Stimulated activated CD8-positive, alpha-beta memory T cell treated with anti-CD3 and anti-CD28 coated beads, Interleukin-12 subunit alpha, Interleukin-12 subunit beta, amount 100 ng/mL, for 24 hours (primary cell): ENCODE results near the gene A4GNT.
"Not testable (repeated sequence)": the region's sequence is repeated elsewhere in the genome, so short reads cannot be mapped to it uniquely, and the experiment has no call there.

ENCODE experiments used
- DNase-seq: peaks from one replicate; pipeline ENCODE4 v3.0.0-alpha.2; 2020; ENCODE audit errors: extremely low read depth

The A4GNT gene

GRCh38 chr3:138118612-138119422 lies 13.4 kb downstream of the A4GNT start:
- no peak for DNase-seq

DNA sequence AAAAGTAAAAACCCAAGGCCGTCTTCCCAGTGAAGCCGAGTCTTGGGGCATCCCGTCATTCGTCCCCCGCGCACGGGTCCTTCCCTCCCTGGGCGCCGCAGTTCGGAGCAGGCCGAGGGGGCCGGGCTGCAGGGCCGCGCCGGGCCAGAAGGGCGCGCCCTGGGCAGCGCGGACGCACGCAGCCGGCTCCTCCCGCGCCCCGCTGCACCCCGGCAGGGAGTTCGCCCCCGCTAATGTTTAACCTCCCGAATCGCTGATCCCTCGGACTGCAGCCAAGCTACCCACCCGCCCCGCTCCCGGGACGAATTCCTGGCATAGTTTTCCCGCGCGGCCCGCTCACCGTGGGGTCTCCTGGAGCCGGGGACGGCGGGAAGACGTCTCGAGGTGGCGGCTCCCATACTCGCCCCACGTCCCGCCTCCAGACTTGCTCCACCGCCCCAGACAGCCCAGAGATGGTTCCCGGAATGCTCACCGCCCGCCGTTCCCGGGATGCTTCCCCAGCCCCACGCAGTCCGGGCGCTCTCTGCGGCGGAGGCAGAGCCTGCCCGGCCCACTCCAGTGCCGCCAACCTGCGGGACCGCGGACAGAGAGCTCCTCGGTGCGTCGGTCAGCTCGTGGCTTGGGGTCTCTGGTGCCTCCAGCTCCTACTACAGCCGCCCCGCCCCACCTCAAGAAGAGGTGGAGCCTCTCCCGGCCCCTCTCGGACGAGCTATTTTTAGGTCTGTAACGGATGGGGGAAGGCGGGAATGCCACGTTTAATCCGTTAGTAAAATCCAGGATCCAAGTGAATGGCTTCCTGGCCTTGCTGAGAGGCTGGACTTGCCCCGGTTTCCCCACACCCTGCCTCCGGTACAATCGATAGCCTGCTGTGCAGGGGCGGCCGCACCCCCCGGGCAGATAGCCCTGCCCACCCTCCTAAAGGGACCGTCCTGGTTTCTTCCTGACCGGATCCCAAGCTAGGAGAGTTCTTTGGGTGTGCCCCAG lies 16.9 kb downstream of the A4GNT start, which contains the start of gene DZIP1L:
TSS of gene DZIP1L (minus strand) at position 621 of the 984 bp plus-strand sequence. CDS start 11,637 bp downstream, outside the sequence.
- DNase-seq: no peak

- no peak for DNase-seq
These were observed 17.7 kb downstream of the A4GNT start for GRCh38 chr3:138114431-138114918.

- no peak for DNase-seq
These were observed 18.9 kb downstream of the A4GNT start for GRCh38 chr3:138113326-138113725.

DNA sequence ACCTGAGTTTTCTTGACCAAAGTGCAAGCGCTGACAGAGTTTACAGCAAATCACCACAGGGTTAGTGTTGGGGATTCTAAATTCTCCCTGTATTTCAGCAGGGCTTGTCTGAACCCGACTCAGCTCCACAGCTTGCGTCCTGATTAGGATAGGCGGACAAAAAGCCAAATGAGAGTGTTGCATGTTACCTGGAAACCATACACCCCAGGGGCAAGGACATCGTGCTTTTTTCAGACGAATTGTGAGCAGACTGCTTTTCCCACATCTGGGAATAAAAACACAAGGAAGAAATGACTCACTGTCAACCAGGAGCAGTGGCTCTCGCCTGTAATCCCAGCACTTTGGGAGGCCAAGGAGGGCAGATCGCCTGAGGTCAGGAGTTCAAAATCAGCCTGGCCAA lies 19.8 kb downstream of the A4GNT start:
- no peak for DNase-seq

DNA sequence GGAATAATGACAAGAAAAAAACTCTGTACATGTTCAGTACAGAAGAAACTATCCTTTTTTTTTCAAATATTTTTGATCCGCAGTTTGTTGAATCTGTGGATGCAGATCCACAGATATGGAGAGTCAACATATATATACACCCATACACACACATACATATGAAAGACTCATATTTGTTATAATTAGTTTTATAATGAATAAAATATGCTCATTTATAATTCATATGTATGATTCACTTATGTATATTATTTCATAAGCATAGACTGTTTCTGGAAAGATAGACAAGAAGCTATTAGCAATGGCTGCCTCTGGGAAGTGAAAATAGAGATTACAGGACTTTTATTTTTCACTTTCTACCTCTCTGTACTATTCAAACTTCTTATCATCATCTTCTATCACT lies 26.6 kb downstream of the A4GNT start:
- DNase-seq: no peak

GRCh38 chr3:138103466-138103865 lies 28.7 kb downstream of the A4GNT start:
- no peak for DNase-seq

DNA sequence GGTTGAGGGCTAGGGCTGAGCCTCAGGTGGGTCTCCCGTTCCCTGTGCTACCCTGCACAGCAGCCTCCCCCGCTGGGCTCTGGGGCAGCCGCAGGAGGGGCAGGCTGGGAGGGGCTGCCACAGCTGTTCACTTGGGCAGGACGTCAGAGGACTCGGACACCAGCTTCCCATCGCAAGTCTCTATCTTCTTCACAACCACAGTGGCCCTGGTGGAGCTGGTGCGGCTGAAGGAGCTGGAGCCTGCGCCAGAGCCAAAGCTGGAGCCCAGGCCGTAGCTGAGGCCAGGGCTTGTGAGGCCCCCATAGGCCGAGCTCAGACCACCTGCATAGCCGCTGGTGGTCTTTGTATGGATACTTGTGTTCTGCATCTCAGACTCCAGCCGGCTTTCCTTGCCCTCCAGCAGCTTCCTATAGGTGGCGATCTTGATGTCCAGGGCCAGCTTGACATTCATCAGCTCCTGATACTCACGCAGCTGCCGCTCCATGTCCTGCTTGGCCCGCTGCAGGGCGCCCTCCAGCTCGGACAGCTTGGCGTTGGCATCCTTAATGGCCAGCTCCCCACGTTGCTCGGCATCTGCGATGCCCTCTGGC lies 30.7 kb downstream of the A4GNT start:
- DNase-seq: not testable (repeated sequence)

- DNase-seq: no peak
These were observed 32.8 kb downstream of the A4GNT start for GRCh38 chr3:138099417-138099816.

DNA sequence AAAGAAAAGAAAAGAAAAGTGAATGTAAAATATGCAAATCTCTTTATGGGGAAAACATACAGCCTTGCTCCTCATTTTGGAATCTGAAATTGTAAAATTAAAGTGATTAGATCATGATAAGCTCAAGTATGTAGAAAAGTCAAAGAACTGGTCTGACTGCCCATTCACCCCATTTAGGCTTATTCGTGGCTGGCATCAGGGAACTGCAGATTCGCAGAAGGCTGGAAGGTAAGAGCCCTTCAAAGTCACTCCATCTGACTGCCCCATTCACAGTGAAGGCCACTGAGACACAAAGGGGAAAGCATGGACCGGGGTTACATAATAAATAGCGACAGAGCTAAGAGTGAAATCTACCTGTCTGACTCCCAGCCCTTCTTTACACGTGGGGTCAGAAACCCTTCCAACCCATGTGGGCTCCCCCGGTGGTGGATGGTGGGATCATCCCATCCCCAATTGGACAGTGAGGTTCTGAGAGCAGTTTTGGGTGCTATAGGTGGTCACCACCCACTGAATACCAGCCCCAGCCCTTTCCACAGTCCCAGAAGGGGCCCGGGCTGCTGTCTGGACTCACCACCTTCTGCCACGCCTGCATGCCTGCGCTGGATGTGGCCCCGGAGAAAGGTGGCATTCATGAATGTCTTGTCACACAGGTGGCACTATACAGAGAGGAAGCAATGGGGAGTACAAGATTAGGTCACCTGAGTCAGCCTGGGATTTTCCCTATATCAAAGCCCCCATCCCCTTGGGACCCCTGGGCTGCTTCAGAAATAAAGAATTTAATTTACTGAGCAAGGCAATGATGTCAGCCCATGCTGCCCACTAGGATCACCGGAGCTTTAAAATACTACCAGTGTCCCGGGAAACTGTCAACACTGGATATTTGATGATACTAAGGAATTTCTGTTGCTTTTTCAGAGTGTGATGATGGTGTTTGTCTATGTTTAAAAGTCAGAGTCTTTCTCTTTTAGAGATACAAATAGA lies 34.7 kb downstream of the A4GNT start:
- no peak for DNase-seq

DNA sequence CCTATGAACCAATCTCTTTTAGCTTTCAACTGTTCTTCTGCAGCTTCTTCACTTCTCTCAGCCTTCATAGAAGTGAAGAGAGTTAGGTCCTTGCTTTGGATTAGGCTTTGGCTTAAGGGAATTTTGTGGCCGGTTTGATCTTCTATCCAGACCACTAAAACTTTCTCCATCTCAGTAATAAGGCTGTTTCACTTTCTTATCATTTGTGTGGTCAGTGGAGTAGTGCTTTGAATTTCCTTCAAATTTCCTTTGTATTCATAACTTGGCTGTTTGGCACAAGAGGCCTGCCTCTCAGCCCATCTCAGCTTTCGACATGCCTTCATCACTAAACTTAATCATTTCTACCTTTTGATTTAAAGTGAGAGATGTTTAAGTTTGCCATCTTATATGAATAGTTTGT lies 38.5 kb downstream of the A4GNT start:
- DNase-seq: no peak

- no peak for DNase-seq
These were observed 40.2 kb downstream of the A4GNT start for GRCh38 chr3:138092023-138092422.

- DNase-seq: no peak
These were observed 43.1 kb downstream of the A4GNT start for GRCh38 chr3:138089091-138089490.

- DNase-seq: not testable (repeated sequence)
These were observed 46.4 kb downstream of the A4GNT start for GRCh38 chr3:138085745-138086144.

DNA sequence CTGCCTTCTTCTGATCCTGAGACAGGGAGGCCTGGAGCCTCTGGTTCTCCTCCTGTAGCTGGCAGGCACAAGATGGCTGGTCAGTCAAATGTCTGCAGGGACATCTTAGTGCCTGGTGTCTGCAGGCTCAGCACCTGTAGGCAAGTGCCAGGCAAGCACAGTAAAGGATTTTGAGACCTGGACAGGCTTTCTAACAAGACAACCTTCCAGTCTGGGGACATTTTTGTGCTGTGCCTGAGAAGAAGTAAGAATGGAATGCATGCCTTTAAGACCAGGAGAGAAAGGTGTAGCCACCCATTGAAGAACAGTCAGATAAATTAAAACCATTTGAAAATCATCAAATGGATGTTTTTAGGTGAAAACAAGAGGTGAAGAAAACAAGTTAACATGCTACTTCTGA lies 48.0 kb downstream of the A4GNT start:
- DNase-seq: no peak

DNA sequence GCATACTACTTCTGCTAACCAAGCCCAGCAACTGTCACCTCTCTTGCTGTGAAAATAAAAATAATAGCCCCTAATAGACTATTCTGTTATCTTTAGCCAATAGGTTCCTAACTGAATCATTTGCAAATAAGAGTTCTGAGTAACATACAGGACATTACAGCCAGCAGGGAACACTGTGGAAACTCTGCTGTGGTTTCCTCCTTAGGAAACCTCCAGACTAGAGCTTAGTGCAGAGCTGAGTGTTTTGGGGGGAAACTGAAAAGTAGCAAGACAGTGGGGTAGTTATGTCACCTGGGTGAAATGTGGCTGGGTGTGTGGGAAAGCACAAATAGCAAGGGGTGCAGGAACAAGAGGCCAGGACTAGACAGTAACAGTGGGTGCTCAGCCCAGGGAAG lies 49.2 kb downstream of the A4GNT start:
- no peak for DNase-seq

GRCh38 chr3:138082085-138082991 lies 49.9 kb downstream of the A4GNT start:
- DNase-seq: no peak

DNA sequence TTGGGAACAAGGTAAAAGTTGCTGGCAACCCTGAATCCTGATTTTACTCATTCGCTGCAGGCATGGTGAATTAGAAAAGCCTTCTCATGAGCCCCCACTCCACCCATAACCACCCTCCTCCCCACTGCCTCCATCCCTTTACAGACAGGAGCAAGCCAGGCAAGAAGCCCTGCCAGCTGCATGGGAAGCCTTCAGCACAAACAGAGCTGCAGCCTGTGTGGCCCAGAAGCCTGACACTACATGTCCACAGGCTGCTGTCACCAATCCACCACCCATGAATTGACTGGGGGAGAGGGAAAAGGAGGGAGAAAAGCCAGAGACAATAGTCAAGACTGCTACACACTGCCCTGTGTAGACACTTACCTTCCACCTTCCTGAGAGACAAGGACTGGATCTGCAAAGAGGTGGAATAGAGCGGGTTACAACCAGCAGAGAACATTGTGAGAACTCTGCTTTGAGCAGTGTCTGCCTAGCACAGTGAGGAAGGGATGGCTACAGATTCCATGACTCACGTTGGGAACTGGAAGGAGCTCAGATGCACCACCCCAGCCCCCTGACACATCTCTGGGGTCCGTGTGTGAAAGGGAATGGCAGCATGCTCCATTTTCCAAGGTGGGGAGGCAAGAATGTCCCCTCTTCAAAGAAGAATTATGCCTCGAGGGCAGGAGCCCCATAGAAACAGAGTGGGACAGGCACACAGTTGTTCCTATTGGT lies 50.7 kb downstream of the A4GNT start:
- no peak for DNase-seq

DNA sequence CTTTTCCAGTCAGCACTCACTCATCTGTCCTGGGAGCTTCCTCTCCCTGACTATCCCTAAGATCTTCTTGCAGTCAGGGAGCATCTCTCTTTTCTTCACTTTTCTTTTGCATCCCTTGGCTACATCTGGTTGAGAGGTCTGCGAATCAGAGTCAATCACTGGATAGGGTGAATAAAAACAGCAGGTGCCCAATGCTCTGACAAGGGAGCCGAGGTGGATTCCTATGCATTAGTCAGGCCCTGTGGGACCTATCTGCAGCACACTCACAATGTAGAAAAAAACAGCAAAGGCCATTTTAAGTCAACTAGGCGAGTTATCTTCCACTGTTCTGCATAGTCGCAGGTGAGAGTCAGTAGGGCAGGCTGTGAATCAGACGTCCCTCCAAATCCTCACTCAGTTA lies 52.3 kb downstream of the A4GNT start:
- no peak for DNase-seq
